Mucosa of descending colon (tissue), 3 donors: ENCODE results near the gene SS18L1. TPM values are rescaled to one million over a fixed set of nuclear protein-coding genes. Genes with fewer than 3 reads are reported as not detected.
A peak's percentile ranks its signal among the peaks of the same experiment; 100 is the strongest.

Experiments
- ATAC-seq: fragments of 200-7000 bp; cut with Tn5 transposase; one replicate; pipeline ENCODE4 v1.9.1; 2020; ENCODE audit warnings: mild to moderate bottlenecking, moderate library complexity
- DNase-seq, 3 donors: peaks; one replicate each; pipeline ENCODE4 v3.0.0-alpha.2; 2020
- H3K36me3 ChIP-seq: fragments of 200-600 bp; one replicate; pipeline ENCODE4 v1.8.0; 2021; ENCODE audit warnings: low read depth, mild to moderate bottlenecking
- H3K4me1 ChIP-seq: fragments of 200-600 bp; one replicate; pipeline ENCODE4 v1.8.0; 2021; ENCODE audit warnings: low read depth, mild to moderate bottlenecking
- H3K4me3 ChIP-seq: fragments of 200-600 bp; one replicate; pipeline ENCODE4 v1.8.0; 2021; ENCODE audit warnings: mild to moderate bottlenecking
- H3K9me3 ChIP-seq: fragments of 200-600 bp; one replicate; pipeline ENCODE4 v1.8.0; 2021; ENCODE audit warnings: mild to moderate bottlenecking
- CTCF ChIP-seq: fragments of 200-600 bp; IDR thresholded peaks from one replicate; pipeline ENCODE4 v1.8.0; 2022; ENCODE audit warnings: antibody characterized with exemption, mild to moderate bottlenecking
- intact Hi-C, 2 donors: fragments of 100-400 bp; cut with DNase I in 1 of 2; cut with micrococcal nuclease in 1 of 2; formaldehyde crosslinking; loops; one replicate each; pipeline versions ENCODE4 v1.11.0 to v1.11.1; 2022; cut with DNase I, micrococcal nuclease
- total RNA-seq, 3 donors: library from RNA; stranded (reverse); fragmentation: NEBNext Ultra II Directional in 2 of 3; extraction: Animal tissue kit (Norgen Biotek cat#: 25700) in 2 of 3; gene quantifications; one replicate each; pipeline versions ENCODE4 v1.2.1 to v1.2.4, GENCODE V29; 2021 to 2023
- donor health status: DM: no; HTN: no; CAD: no; lungs with moderate emphysema.
- donor health status: DM: no; HTN: no; CAD: no.
- donor health status: DM: no; HTN: yes; CAD: no.

SS18L1 gene
- total RNA-seq, 3 donors from 2014 or later: 13.2 to 16.0 (median 14.4) TPM

GRCh38 chr20:62178316-62179161, 35.0 kb downstream of the SS18L1 start:
- peak in 1 of 3 donors; percentile 26 for DNase-seq
- no peaks in the 10 kb centered on the region for H3K9me3 ChIP-seq
- peaks cover 6% of the 10 kb centered on the region for H3K4me1 ChIP-seq
- TF ChIP-seq CTCF: no peak
- no peak for ATAC-seq
- intact Hi-C loops: no loop called here
- H3K36me3 ChIP-seq: no peaks in the 10 kb centered on the region
- no peak overlapping the region for H3K4me3 ChIP-seq

GRCh38 chr20:62179162-62179504, 35.6 kb downstream of the SS18L1 start:
- no peak for TF ChIP-seq CTCF
- no peaks in the 10 kb centered on the region for H3K9me3 ChIP-seq
- intact Hi-C loops: no loop called here
- peaks cover 12% of the 10 kb centered on the region for H3K4me1 ChIP-seq
- ATAC-seq (no peak), DNase-seq (peak in 1 of 3 donors; percentile 29)
- H3K36me3 ChIP-seq: no peaks in the 10 kb centered on the region
- H3K4me3 ChIP-seq: no peak overlapping the region

- no peak for TF ChIP-seq CTCF
- intact Hi-C loops: no loop called here
- ATAC-seq: no peak
- Histone ChIP-seq H3K36me3 (no peaks in the 10 kb centered on the region), H3K4me3 (no peak overlapping the region), H3K4me1 (peaks cover 16% of the 10 kb centered on the region), H3K9me3 (no peaks in the 10 kb centered on the region)
- DNase-seq: no peak
Observed at GRCh38 chr20:62181808-62182207, 38.2 kb downstream of the SS18L1 start.

GRCh38 chr20:62182469-62183425, 39.2 kb downstream of the SS18L1 start, which contains the start of gene MTG2:
Gene MTG2 (plus strand): TSS chr20:62183028. CDS start chr20:62193421, 10,393 bp downstream.
- H3K36me3 ChIP-seq: no peaks in the 10 kb centered on the region
- DNase-seq (peak; percentile 95 to 98 (median 97)), ATAC-seq (peak; percentile 99)
- H3K4me3 ChIP-seq: peak within 1 kb of the TSS; percentile 77
- H3K9me3 ChIP-seq: no peaks in the 10 kb centered on the region
- H3K4me1 ChIP-seq: peaks cover 20% of the 10 kb centered on the region
- TF ChIP-seq CTCF: no peak
- intact Hi-C loops: no loop called here

- Histone ChIP-seq H3K9me3 (no peaks in the 10 kb centered on the region), H3K4me3 (peak overlapping the region; percentile 77), H3K4me1 (peaks cover 20% of the 10 kb centered on the region), H3K36me3 (no peaks in the 10 kb centered on the region)
- DNase-seq (peak in 1 of 3 donors; percentile 30), ATAC-seq (no peak)
- intact Hi-C loops: no loop called here
- no peak for TF ChIP-seq CTCF
Observed at GRCh38 chr20:62183426-62184142, 40.0 kb downstream of the SS18L1 start.
